Neural progenitor cell (in vitro differentiated cells): ENCODE results near the gene ITGB5. TPM values are rescaled to one million over a fixed set of nuclear protein-coding genes. Genes with fewer than 3 reads are reported as not detected.

Experiments
- DNase-seq: peaks from one replicate; pipeline ENCODE4 v3.0.0-alpha.2; 2016; ENCODE audit warnings: low spot score
- H2AFZ ChIP-seq: fragments of 200-600 bp; sonication (generic); replicated peaks from 2 replicates; pipeline ENCODE4 v1.6.1; 2016; ENCODE audit warnings: antibody characterized with exemption
- H3F3A ChIP-seq: fragments of 200-600 bp; sonication (generic); 2 replicates; pipeline ENCODE4 v1.6.1; 2016; ENCODE audit warnings: antibody characterized with exemption, low read depth
- H3K27ac ChIP-seq: fragments of 200-600 bp; sonication (generic); 2 replicates; pipeline ENCODE4 v1.5.1; 2016; ENCODE audit warnings: mild to moderate bottlenecking
- H3K27me3 ChIP-seq: fragments of 200-600 bp; sonication (generic); 2 replicates; pipeline ENCODE4 v1.6.1; 2016; ENCODE audit warnings: mild to moderate bottlenecking, moderate library complexity
- H3K36me3 ChIP-seq: fragments of 200-600 bp; sonication (generic); 2 replicates; pipeline ENCODE4 v1.5.1; 2016
- H3K4me1 ChIP-seq: fragments of 200-600 bp; sonication (generic); 2 replicates; pipeline ENCODE4 v1.6.1; 2016; ENCODE audit warnings: mixed run types
- H3K4me2 ChIP-seq: fragments of 200-600 bp; sonication (generic); 2 replicates; pipeline ENCODE4 v1.6.1; 2016
- H3K4me3 ChIP-seq: fragments of 200-600 bp; sonication (generic); 2 replicates; pipeline ENCODE4 v1.5.1; 2016
- H3K79me2 ChIP-seq: fragments of 200-600 bp; sonication (generic); 2 replicates; pipeline ENCODE4 v1.6.1; 2016; ENCODE audit warnings: low read depth
- H3K9ac ChIP-seq: fragments of 200-600 bp; sonication (generic); 2 replicates; pipeline ENCODE4 v1.6.1; 2016
- H3K9me3 ChIP-seq: fragments of 200-600 bp; sonication (generic); 2 replicates; pipeline ENCODE4 v1.5.1; 2016; ENCODE audit warnings: low read depth
- H4K20me1 ChIP-seq: fragments of 200-600 bp; sonication (generic); 2 replicates; pipeline ENCODE4 v1.6.1; 2016; ENCODE audit warnings: low read depth
- H3K27ac Mint-ChIP-seq: 3 replicates; pipeline ENCODE4 v1.8.0; 2021; ENCODE audit warnings: mixed read lengths
- H3K27me3 Mint-ChIP-seq: 2 replicates; pipeline ENCODE4 v1.8.0; 2022; ENCODE audit warnings: low read depth, mild to moderate bottlenecking, inconsistent platforms, moderate library complexity, mixed read lengths; ENCODE audit not compliant: insufficient read depth
- H3K36me3 Mint-ChIP-seq: 3 replicates; pipeline ENCODE4 v1.8.0; 2021; ENCODE audit warnings: mixed read lengths
- H3K4me1 Mint-ChIP-seq: 3 replicates; pipeline ENCODE4 v1.8.0; 2021; ENCODE audit warnings: mixed read lengths
- H3K4me3 Mint-ChIP-seq: 3 replicates; pipeline ENCODE4 v1.8.0; 2021; ENCODE audit warnings: mild to moderate bottlenecking, moderate library complexity, mixed read lengths
- H3K9me3 Mint-ChIP-seq: 3 replicates; pipeline ENCODE4 v1.8.0; 2020; ENCODE audit warnings: mixed read lengths
- CTCF ChIP-seq: fragments of 200-600 bp; sonication (generic); IDR thresholded peaks from 2 replicates; pipeline ENCODE4 v1.5.1; 2017; ENCODE audit warnings: antibody characterized with exemption, mild to moderate bottlenecking
- EZH2 ChIP-seq: fragments of 200-600 bp; sonication (generic); IDR thresholded peaks from 2 replicates; pipeline ENCODE4 v1.6.1; 2017; ENCODE audit warnings: antibody characterized with exemption, mild to moderate bottlenecking, moderate library complexity
- EZH2phosphoT487 ChIP-seq: fragments of 200-600 bp; sonication (generic); IDR thresholded peaks from 2 replicates; pipeline ENCODE4 v1.6.1; 2017; ENCODE audit warnings: antibody characterized with exemption
- total RNA-seq: library from RNA; depleted of rRNA; stranded (reverse); fragments of >200 nt; gene quantifications from 2 replicates; pipeline ENCODE4 v1.2.3, GENCODE V29; 2015; ENCODE audit warnings: low replicate concordance

Gene ITGB5
- total RNA-seq, 1 donor from 2014 or later, result 55.8 TPM

DNA sequence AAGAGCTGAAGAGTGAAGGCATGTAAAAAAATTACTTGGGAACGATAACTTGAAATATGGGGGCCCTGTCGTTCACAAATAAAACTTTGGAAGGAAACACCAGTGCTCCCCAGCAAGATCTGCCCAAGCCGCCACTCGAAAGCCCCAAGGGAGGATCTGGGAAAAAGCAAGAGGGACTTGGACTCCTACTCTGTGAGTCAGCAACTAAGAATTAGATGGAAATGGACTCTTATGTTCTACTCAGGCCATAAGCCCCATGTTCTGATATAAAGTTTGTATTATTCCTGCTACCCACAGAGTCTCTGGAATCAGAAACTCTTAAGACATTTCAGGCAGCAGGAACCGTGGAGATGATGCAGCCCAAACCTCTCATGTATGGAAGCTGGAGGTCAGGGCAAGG, 75.7 kb downstream of the ITGB5 start:
- no peaks in the 10 kb centered on the region for H3K9me3 Mint-ChIP-seq
- H3K4me1 ChIP-seq, result no peaks in the 10 kb centered on the region
- H3K36me3 ChIP-seq, result no peaks in the 10 kb centered on the region
- H3K9me3 ChIP-seq, result no peaks in the 10 kb centered on the region
- H3K4me3 Mint-ChIP-seq, result no peak overlapping the region
- H3K27ac Mint-ChIP-seq, result no peak overlapping the region
- no peak for DNase-seq
- H3K9ac ChIP-seq, result no peak overlapping the region
- H4K20me1 ChIP-seq, result no peaks in the 10 kb centered on the region
- no peaks in the 10 kb centered on the region for H3F3A ChIP-seq
- no peak overlapping the region for H3K4me3 ChIP-seq
- H3K4me1 Mint-ChIP-seq, result peaks cover 24% of the 10 kb centered on the region
- no peak overlapping the region for H2AFZ ChIP-seq
- no peaks in the 10 kb centered on the region for H3K79me2 ChIP-seq
- peaks cover 16% of the 10 kb centered on the region for H3K36me3 Mint-ChIP-seq
- TF ChIP-seq EZH2 (no peak), EZH2phosphoT487 (no peak), CTCF (no peak)
- H3K27me3 ChIP-seq, result no peaks in the 10 kb centered on the region
- no peak overlapping the region for H3K4me2 ChIP-seq
- H3K27me3 Mint-ChIP-seq, result peaks cover 2% of the 10 kb centered on the region
- H3K27ac ChIP-seq, result no peak overlapping the region

GRCh38 chr3:124810970-124811369, 76.2 kb downstream of the ITGB5 start:
- no peak overlapping the region for H3K27ac ChIP-seq
- H3K9ac ChIP-seq, result no peak overlapping the region
- H3K4me1 Mint-ChIP-seq, result peaks cover 24% of the 10 kb centered on the region
- H3K4me2 ChIP-seq, result no peak overlapping the region
- H3K9me3 ChIP-seq, result no peaks in the 10 kb centered on the region
- no peak overlapping the region for H3K27ac Mint-ChIP-seq
- DNase-seq, result no peak
- no peak overlapping the region for H3K4me3 ChIP-seq
- no peaks in the 10 kb centered on the region for H4K20me1 ChIP-seq
- no peak overlapping the region for H2AFZ ChIP-seq
- no peaks in the 10 kb centered on the region for H3K27me3 ChIP-seq
- peaks cover 2% of the 10 kb centered on the region for H3K27me3 Mint-ChIP-seq
- no peak for TF ChIP-seq EZH2phosphoT487
- no peak for TF ChIP-seq CTCF
- TF ChIP-seq EZH2, result no peak
- H3K36me3 ChIP-seq, result no peaks in the 10 kb centered on the region
- H3K79me2 ChIP-seq, result no peaks in the 10 kb centered on the region
- no peak overlapping the region for H3K4me3 Mint-ChIP-seq
- H3F3A ChIP-seq, result no peaks in the 10 kb centered on the region
- peaks cover 16% of the 10 kb centered on the region for H3K36me3 Mint-ChIP-seq
- no peaks in the 10 kb centered on the region for H3K4me1 ChIP-seq
- H3K9me3 Mint-ChIP-seq, result no peaks in the 10 kb centered on the region

DNA sequence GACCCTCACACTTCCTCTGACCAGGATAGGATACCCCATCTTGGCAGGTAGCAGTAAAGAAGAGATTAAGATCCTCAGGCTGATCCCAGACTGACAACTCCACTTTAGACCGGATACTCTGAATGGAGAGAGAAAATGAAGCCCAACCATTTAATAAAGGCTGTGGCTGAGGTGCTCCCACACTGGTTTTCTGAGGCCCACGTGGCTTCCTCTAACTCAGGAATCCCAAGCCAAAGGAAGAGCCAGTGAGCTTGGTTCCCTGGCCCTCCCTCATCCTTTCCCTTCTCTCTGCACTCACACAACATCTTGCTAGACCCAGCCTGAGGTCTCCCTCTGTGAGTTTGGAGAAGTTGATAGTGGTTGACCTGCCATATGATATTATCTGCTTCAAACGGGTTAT, 78.1 kb downstream of the ITGB5 start:
- peaks cover 3% of the 10 kb centered on the region for H3K27me3 Mint-ChIP-seq
- TF ChIP-seq EZH2 (no peak), CTCF (no peak), EZH2phosphoT487 (no peak)

More for the DNA sequence above, 78.1 kb downstream of the ITGB5 start:
- Mint-ChIP-seq H3K4me3 (no peak overlapping the region), H3K36me3 (peaks cover 11% of the 10 kb centered on the region), H3K27ac (no peak overlapping the region), H3K4me1 (peaks cover 15% of the 10 kb centered on the region), H3K9me3 (no peaks in the 10 kb centered on the region)
- H2AFZ ChIP-seq, result no peak overlapping the region
- no peak overlapping the region for H3K4me2 ChIP-seq
- no peaks in the 10 kb centered on the region for H3F3A ChIP-seq
- DNase-seq, result no peak
- H4K20me1 ChIP-seq, result no peaks in the 10 kb centered on the region
- no peaks in the 10 kb centered on the region for H3K27me3 ChIP-seq
- no peak overlapping the region for H3K27ac ChIP-seq
- H3K79me2 ChIP-seq, result no peaks in the 10 kb centered on the region
- no peaks in the 10 kb centered on the region for H3K4me1 ChIP-seq
- H3K9ac ChIP-seq, result no peak overlapping the region
- no peaks in the 10 kb centered on the region for H3K36me3 ChIP-seq
- H3K9me3 ChIP-seq, result no peaks in the 10 kb centered on the region
- H3K4me3 ChIP-seq, result no peak overlapping the region
